GM21717 (cell line): ENCODE results near the gene KBTBD3.
A peak's percentile ranks its signal among the peaks of the same experiment; 100 is the strongest.

Experiments used
- ATAC-seq: cut with Tn5 transposase; IDR thresholded peaks from one replicate; pipeline ENCODE4 v1.9.1; 2021; ENCODE audit warnings: mild to moderate bottlenecking, moderate library complexity; ENCODE audit not compliant: unreplicated experiment

The KBTBD3 gene, protein sequence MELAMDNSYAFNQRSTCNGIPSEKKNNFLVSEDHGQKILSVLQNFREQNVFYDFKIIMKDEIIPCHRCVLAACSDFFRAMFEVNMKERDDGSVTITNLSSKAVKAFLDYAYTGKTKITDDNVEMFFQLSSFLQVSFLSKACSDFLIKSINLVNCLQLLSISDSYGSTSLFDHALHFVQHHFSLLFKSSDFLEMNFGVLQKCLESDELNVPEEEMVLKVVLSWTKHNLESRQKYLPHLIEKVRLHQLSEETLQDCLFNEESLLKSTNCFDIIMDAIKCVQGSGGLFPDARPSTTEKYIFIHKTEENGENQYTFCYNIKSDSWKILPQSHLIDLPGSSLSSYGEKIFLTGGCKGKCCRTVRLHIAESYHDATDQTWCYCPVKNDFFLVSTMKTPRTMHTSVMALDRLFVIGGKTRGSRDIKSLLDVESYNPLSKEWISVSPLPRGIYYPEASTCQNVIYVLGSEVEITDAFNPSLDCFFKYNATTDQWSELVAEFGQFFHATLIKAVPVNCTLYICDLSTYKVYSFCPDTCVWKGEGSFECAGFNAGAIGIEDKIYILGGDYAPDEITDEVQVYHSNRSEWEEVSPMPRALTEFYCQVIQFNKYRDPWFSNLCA

DNA sequence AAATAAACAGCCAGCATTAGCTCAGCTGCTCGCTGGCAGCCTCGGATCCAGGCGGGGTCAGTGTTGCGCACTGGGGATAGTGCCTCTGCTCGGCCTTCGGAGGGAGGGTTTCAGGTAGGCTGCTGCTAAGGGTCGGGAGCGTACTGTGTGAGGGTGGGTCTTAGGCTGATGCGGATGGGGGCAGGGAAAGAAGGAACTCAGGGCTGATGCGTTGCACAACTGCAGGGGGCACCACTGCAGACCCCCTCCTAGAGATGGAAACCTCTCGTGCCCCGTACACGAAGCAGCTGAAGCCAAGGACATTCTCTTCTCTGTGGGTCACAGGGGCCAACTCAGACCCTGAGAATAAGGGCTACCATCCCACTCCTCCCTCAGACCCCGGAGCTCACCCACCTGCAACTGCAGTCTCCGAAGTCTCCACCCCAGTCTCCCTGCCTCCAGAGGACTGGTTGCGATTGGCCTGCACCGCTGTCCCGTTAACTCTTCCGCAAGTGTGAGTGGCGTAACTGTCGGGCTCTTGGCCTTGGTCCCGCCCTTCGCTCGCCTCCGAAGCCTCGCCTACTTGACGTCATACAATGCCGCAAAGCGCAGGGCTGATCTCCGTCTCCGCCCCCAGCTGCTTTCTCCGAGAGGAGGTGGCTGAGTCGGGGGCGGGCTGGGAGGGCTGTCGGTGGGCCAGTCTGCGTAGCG, at the start of gene KBTBD3:
Gene KBTBD3, minus strand, starts transcription at position 429 of the 690 bp plus-strand sequence. CDS start 18,250 bp downstream, outside the sequence.
- peak; percentile 97 for ATAC-seq

DNA sequence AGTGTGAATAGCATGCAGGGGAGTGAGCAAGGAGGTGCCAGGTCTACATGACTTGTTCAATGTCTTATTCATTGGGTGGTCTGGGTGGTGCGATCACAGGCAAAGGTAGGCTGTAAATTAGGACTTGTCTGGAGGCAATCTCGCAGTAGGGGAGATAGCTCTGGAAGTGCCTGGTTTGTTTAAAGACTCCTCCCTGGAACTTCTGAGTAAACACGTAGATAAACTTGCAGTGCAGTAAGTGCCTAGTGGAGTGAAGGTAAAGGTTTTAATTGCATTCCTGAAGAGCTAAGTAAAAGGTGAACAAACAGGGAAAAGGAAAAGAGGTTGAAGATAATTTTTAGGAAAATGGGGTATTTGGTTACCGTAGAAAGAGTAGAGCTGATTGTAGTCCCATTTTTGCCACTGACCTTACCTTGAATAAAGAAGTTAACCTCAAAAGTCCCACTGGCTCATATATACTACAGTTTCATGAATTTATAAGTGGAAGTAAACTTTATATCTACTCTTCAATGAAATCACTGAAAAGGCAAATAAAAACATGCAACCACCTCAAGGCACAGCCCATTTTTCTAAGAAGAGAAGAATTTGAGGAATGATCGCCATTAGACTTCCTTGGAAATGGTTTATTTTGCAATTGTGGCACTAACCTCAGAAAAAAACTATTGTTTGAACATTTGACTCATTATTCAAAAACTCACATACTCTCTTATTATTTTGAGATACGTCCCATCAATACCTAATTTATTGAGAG, 44.6 kb upstream of the KBTBD3 start:
- ATAC-seq = no peak

- no peak for ATAC-seq
These were observed 28.8 kb upstream of the KBTBD3 start for GRCh38 chr11:106105986-106106385.

DNA sequence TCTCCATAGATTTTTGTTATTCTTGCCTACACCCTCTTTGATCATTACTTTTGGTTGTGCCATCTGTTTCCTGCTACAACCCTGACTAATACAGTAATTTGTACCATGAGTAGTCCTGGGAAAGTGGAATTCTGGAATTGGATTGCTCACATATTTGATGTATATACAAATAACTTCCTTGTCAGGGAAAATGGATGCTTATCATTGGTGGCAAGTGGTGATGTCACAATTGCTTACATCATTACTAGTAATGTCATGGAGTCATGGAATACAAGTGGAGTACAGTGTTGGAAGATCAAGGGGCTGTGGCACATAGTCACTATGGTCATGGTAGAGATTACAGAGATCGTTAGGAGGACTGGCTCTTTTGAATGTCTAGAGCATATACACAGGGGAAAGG, 24.7 kb upstream of the KBTBD3 start:
- no peak for ATAC-seq

DNA sequence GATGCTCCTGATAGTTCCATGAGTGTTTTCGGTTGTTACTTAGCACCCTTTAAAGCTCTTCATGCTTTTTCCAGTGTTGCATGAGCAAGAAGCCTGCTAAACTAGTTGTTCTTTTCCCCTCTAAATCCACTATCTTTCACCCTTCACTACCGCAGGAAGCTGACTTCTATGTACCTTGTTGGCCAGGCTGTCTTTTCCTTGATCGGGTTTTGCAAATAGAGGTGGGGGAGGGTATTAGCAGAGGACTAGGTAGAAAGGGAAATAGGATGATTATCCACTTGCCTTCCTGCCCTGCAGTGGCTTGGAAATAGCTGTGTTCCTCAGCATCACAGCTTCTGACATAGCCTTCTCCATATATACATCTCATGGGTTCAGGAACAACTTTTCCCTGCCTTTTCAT, 24.2 kb upstream of the KBTBD3 start:
- no peak for ATAC-seq

DNA sequence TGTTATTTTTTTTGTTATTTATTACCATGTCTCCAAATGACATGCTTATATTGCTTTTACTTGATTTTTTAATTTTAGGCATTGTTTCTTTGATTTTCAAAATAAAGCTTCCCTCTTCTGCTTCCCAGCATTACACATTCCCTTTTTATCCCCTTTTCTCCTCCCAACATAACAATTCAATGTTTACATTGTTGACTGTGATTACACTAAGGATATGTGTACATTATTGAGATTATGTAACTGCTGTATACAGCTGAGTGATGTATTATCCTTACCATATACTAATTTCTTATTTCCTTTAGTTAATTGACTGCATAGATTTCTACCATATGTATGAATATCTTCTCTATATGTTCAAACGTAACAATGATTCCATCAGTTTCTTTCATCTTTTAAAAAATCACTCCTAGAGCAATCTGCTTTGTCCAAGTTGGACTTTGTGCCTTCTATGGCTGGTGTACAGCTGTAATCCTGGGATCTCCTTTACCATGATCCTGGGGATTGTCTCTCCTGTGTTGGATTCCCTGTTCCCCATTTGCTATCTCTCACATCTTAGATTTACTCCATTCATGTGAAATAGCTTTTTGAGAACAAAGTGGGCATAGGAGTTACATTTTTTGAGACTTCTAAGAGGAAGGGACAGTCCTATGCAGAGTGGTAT, 21.9 kb upstream of the KBTBD3 start:
- ATAC-seq = no peak

- ATAC-seq = peak; percentile 34
These were observed 15.3 kb upstream of the KBTBD3 start for GRCh38 chr11:106092446-106092845.

GRCh38 chr11:106091480-106092123, 14.5 kb upstream of the KBTBD3 start:
- ATAC-seq = peak; percentile 98

GRCh38 chr11:106088896-106089295, 11.7 kb upstream of the KBTBD3 start:
- ATAC-seq = no peak

DNA sequence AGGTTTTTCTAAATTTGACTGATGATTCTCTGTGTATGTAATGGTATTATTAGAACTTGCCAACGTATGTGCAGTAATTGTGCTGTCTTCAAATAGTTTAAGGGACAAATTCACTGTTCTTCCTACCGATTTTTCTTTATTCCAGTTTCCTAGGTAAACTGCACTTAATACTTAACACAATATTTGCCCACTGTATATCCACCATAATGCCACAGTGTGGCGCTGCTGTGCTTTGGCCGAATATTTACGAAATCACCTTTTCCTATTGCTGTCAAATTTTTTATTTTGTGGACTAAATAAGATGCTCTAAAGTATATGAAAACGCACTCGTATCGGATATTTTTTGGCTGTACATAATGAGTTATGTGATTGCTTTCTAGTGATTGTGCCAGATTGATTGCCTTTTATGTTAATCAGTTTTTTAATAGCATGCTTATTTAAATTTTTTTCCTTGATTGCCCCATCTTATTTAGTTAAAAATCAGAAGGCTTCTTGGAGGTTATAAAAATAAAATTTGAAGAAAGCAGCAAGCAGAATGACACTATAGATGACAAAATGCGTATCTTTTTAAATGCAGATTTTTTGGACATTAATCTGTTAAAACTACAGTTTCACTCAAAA, 10.8 kb upstream of the KBTBD3 start:
- peak; percentile 33 for ATAC-seq

DNA sequence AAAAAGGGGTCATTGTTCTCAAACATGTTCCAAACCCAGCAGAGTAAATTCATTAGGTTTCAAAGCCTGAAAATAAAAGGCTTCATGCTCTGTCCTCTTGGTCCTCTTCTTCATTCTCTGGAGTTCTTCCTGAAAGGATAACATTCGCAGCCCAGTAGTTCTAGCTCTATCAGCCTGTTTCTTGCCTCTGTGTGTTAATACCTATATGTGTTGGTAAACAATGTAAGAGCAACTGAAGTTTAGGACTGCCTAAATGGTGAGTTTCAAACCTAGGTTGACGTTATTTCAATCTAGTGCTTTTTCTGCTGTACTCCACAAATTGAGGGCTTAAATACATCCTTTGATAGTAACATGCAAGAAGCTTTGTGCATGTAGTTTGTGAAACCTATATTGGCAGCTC, 9.7 kb upstream of the KBTBD3 start:
- ATAC-seq = no peak

DNA sequence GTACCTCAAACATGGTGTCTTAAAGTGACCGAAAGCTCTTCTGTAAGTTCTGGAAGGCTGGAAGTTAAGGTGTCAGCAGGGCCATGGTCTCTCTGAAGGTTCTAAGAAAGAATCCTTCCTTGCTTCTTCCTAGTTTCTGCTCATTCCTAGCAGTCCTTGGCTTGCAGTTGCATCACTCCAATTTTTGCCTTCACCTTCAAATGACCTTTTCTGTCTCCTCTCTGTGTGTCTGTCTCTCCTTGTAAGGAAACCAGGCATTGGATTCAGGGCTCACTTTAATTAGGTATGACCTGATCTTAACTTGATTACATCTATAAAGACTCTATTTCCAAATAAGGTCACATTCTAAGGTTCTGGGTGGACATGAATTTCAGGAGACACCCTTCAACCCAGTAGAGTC, 9.0 kb upstream of the KBTBD3 start:
- no peak for ATAC-seq

- no peak for ATAC-seq
These were observed 4.9 kb upstream of the KBTBD3 start for GRCh38 chr11:106082096-106082495.

DNA sequence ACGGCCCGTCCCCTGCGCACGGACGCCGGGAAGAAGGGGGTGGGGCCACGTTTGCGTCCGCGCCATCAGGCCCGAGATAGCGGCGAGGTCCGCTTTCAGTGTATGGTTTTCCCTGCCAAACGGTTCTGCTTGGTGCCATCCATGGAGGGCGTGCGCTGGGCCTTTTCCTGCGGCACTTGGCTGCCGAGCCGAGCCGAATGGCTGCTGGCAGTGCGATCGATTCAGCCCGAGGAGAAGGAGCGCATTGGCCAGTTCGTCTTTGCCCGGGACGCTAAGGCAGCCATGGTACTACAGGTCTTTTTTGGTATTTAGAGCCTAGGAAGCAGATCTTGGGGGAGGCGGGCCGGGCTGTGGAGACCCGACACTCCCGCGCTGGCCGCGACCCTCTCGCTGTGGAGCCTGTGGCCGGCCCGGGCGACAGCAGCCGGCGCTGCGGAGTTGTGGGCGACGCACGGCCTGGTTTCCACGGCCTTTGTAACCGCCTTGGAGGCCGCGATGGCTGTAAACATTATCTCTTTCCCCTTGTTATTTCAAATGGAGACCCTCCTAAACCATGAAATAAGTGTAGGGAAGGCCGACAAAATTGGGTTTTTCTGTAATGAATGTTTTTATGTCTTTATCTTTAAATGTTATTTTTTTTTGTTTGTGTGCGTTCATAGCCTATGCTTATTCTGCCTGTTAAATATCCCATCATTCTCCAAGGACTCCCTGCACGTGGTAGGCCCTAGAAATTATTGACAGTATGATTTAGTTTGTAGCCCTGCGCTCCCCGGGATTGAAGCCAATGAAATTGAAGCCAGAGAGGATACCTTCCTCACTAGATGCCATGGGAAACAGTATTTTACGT, 685 bp upstream of the KBTBD3 start, which contains the start of gene AASDHPPT:
Gene AASDHPPT, plus strand, starts transcription at position 54 of the 847 bp plus-strand sequence. Its CDS starts 49 bp downstream, at position 103.
- ATAC-seq = peak; percentile 27

DNA sequence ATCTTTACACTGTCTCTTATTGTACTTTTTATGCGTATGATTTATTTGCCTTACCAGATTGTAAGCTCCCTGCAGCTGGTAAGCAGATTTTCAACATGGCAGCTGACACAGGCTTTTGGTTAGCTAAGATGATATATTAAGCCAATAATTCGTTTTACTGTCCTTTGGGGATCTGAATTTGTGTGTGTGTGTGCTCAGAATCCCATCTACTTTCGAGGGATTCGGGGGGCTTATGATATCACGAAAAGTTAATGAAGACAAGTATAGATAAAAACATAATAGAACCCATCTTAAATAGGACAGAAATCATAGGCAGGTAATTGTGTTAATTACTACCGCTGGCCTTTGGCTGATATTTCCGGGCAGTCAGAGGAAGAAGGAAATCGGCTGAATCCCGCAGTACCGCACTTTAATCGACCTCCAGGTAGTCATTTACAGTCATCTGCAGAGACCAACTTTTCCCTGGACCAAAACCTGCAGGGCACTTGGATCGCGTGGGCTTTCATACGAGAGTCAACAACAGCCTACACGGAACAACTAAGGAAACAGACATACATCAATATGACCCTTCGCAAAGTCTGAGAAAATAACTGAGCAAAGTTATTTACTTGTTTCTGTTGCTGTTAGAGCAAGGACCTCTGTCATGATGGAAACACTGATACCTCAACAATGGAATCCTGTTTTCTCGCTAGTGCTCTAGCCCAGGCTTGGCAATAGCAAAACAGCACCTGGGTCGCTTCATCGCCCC, 802 bp downstream of the KBTBD3 start:
- ATAC-seq = no peak

GRCh38 chr11:106072804-106073203, 4.3 kb downstream of the KBTBD3 start:
- ATAC-seq = no peak

- ATAC-seq = no peak
These were observed 6.5 kb downstream of the KBTBD3 start for GRCh38 chr11:106070606-106071005.

DNA sequence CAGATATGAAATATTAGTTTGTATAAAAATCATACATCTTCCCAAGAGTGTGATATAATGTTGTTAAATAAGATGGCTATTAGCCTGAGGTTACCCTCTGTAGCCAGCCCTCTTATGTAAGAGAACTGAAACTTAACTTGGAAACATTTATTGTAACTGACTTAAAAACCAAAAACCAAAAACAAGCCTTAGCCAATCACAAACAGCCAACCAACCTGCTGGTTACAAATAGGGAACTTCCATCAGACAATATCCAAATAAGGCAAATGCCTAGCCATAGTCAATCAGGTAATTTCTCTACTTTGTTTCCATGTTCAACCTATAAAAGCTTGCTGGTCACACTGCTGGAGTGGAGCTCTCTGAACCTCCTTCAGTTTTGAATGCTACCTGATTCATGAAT, 14.1 kb downstream of the KBTBD3 start:
- no peak for ATAC-seq
